G401.6 (cell line): ENCODE data around the gene MINAR1.

ENCODE experiments used
- FAIRE-seq: peaks from 2 replicates; lab custom pipeline; 2012; peaks lifted over from hg19 to GRCh38; lab: Jason Lieb, UNC

The MINAR1 gene

DNA sequence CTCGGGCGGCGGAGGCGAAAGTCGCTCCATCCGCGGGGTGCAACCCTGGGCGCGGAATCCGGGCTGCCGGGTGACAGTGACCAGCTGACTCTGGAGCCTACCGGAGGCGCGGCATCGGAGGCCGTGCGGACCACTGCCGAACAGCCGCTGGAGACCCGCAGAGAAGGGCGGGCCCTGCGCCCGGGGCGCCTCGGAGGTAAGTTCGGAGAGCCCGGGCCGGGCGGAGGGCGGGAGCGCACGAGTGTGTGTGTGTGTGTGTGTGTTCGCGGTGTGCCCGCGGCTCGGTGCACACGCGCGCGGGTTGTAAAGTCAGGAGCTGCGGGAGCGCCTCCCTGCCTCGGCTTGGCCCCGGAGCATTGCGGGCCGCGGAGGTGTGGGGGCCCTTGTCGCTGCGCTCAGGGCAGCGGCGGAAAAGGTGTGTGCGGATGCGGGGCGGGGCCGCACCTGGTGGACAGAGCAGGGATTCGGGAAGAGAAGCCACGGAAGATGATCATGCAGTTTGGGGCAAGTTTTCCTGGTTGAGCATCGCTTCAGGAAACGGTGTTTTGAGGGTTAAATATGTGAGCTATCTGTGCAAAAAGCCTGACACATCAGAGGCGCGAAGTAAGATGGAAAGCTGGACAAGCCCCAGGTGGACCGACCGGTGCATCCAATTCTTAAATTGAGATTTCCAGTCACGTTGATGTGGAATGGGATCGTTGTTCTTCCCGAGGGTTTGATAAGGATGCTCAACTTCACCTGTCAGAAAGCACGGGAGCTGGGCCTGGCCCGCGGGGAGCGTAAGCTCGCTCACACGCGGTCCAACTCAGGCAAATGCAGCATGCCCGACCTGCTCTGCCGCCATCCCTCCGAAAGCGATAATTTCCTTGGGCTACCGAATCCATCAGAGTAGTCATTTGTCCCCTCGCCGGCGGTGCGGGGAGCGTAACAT lies 474 bp downstream of the MINAR1 start:
- no peak for FAIRE-seq

DNA sequence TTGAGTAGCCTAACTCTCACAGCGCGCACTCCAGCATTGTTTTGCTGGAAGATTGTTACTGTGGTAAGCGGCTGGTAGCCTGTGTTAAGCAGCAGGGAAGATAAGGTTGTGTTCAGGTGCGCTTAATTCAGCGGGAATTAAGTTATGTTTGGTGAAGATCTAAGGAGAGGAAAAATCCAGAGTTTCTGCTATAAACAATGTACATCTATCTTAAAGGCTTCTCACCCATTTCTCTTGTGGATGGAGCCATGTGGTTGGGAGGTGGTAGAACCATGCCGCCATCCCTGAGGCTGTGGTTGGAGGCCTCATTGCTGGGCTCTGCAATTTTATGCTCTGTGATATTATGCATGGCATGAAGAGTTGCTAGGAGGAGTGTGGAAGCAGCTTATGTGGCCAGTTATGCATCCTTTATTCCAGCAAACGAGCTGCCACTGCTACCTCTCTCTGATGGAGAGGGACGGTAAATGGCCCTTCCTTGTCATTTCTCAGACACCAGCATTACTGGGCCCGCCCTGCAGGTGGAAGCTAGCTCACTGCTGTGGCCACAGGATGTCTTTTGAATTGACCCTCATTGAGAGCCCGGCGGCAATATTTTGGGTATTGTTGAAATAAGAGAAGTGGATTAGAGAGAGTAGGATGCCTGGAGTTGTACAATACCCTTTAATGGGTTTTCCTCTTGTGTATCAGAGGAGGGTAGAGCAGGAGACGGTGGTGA lies 1.3 kb downstream of the MINAR1 start:
- FAIRE-seq: no peak

GRCh38 chr15:79434361-79434760 lies 2.2 kb downstream of the MINAR1 start:
- no peak for FAIRE-seq

GRCh38 chr15:79436037-79436780 lies 4.1 kb downstream of the MINAR1 start:
- no peak for FAIRE-seq

DNA sequence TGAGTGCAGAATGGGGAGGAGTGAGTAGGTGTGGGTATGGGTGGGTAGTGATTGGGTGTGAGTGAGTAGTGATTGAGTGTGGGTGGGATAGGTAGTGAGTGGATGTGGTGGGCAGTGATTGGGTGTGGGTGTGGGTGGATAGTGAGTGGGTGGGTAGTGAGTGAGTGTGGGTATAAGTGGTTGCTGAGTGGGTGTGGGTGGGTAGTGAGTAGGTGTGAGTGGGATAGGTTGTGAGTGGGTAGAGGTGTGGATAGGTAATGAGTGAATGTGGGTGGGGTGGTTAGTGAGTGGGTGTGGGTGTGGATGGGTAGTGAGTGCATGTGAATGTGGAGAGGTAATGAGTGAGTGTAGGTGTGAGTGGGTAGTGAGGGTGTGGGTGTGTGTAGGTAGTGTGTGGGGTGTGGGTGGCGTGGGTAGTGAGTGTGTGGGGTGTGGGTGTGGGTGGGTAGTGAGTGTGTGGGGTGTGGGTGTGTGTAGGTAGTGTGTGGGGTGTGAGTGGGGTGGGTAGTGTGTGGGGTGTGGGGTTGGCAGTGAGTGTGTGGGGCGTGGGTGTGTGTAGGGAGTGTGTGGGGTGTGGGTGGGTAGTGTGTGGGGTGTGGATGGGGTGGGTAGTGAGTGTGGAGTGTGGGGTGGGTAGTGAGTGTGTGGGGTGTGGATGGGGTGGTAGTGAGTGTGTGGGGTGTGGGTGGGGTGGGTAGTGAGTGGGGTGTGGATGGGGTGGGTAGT lies 5.3 kb downstream of the MINAR1 start:
- no peak for FAIRE-seq

DNA sequence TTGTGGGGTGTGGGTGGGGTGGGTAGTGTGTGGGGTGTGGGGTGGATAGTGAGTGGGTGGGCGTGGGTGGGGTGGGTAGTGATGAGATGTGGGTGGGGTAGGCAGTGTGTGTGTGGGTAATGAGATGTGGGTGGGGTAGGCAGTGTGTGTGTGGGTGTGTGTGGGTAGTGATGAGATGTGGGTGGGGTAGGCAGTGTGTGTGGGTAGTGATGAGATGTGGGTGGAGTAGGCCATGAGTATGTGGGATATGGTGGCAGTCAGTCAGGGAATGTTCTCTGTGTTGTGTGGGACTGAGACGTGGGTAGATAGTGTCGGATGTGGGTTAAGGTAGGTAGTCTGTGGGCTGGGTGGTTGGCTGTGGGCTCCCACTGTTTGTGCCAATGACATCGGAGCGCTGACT lies 7.1 kb downstream of the MINAR1 start:
- FAIRE-seq: no peak

DNA sequence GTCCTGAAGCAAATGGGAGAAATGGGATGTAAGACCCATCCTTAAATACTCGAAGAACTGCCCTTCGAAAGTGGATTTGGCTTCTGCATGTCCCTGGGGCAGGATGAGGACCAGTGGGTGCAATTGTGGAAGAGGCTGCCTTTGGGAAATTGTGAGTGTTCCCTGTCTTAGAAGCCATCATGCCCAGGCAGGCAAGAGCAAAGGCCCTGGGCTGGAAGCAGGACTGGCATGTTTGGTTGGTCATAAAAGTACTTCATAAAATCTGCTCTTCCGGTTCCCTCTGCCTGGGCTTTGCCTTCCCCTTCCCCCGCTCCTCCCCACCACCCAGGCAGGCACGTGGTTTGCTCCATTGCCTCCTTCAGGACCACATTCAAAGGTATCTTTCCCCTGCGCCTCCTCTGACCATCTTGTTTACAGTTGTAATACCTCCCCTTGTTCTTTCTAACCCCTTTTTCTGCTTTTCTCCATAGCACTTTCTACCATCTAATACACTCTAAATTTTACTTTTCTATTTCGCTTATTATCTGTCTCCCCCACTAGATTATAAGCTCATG lies 8.3 kb downstream of the MINAR1 start:
- FAIRE-seq: no peak

DNA sequence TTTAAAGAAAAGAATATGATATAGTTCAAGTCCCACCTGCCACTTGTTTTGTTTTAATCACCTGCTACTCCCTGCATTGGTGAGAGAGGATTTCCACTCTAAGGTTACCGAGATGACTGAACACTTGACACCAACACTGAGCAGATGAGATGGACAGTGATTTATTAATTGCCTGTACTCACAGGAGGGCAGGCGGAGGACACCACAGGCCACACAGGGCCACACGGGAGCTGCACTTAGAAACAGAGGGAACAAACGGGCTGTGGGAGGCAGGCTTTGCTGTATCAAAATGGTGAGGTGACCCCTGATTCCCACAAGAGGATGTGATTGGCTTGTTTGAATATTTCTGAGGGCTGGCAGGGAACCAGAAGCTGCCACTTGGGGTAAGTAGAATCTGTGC lies 10.8 kb downstream of the MINAR1 start:
- FAIRE-seq: no peak

DNA sequence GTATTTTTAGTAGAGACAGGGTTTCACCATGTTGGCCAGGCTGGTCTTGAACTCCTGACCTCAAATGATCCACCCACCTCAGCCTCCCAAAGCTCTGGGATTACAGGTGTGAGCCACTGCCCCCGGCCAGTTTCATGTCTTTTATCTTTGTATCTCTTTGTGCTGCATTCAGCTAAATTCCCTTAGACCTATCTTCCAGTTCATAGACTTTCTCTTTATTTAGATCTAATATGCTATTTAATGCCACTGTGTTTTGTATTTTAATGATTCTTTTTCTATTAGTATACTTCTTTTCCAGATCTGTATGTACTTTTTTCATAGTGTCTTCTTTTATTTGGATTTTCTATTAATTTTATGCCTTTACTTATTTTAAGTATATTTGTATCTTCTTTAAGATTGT lies 14.9 kb downstream of the MINAR1 start:
- no peak for FAIRE-seq

DNA sequence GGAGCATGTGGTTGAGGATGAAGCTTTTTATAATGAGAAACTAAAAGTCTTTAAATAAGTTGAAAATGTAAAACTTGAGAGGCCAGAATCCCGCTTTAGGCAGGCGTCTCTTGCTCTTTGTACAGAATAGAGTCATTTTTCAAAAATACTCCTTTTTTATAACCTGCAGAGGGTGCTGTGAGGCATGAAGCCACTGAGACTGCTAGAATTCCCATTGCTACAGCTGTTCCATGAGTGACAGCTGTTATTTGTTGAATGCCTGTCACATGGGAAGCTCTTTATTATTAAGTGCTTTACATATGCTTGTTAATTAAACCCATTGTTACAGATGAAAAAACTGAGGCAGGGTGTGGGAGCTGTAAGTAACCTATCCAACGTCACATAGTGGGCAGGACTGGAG lies 18.5 kb downstream of the MINAR1 start:
- FAIRE-seq: no peak

- FAIRE-seq: no peak
Measured at GRCh38 chr15:79451361-79451999, 19.3 kb downstream of the MINAR1 start.

- no peak for FAIRE-seq
Measured at GRCh38 chr15:79452244-79453051, 20.3 kb downstream of the MINAR1 start.

DNA sequence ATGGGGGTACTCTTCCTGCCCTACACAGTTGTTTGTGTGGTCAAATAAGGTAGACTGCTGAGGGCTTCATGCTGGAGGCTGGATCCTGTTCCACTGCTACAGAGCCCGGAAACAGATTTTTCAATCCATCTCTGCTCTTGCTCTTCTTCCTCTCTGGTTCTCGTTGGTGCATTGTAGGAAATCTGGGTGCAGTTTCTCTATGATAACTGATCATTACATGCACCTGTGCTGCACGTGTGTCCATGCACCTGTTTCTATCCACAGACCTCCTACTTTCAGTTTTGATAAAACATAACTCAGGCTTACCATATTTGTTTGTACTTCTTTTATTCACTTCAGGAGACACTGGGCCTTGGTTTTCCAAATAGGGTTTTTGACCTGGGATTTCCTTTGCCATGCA lies 21.3 kb downstream of the MINAR1 start:
- no peak for FAIRE-seq

DNA sequence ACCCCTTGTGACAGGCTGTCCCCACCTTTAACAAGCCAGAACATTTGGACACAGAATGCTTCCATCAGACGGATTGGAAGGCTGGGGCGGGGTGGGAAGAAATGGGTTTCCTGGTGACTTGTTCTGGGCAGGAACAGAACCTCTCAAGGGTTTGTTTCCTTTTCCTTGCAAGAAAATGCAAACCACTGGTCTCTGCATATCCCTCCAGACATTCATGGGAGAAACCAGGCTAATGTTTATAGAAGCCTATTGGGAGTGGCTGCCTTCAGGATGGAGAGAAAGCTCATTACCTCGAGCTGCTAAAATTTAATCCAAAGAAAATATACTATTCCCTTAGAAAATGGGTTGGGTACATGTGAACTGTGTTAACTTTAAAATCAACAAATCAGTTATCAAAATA lies 21.9 kb downstream of the MINAR1 start:
- FAIRE-seq: no peak

GRCh38 chr15:79455361-79455760 lies 23.2 kb downstream of the MINAR1 start:
- no peak for FAIRE-seq

DNA sequence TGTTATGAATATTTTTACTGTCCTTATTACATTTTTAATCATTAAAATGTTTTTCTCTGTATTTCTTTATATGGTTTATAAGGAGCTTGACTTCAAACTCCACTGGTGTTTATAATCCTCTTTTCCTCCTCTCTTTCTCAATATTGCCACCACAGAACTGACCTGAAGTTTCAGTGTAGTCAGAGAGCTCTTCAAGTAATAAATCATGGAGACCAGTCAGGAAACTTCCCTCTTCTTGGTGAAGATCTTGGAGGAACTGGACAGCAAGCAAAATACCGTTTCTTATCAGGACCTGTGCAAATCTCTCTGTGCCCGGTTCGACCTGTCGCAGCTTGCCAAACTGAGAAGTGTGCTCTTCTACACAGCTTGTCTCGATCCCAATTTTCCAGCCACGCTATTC lies 23.8 kb downstream of the MINAR1 start:
- FAIRE-seq: no peak

DNA sequence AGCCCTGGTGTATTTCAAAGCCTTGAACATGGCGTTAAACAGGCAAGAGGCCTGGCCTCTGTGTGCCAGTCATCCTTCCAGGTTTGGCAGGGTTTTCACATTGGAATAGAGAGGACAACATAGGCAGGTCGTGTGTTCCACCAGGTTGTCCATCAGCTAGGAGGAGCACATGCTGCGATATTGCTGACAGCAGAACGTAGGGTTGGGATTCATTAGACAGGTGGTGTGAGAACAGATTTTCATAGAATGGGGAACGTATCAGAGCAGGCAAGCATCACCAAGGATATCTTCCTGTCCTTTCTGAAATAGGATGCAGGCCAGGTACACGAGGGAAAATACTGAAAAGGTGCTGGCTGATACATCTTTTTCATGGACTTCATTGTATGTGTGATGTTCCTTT lies 26.4 kb downstream of the MINAR1 start:
- FAIRE-seq: no peak

DNA sequence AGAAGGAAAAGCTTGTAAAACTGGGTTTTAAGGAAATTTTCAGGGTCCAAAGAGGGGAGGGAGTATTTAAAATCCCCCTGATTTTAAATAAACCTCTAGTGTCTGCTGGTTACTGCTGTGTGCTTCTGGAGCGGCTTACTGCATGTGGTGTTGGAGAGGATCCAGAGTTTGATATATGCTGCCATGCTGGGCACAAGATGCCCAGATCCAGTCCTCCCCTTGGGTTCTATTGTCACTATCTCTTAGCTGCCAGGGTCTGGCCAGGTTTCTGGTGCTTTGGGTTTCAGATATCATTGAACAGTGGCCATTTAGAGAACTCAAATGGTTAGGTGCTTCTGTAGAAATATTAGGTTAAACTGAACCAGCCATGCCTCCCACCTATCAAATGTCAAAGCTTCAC lies 27.5 kb downstream of the MINAR1 start:
- no peak for FAIRE-seq

GRCh38 chr15:79463043-79463780 lies 31.1 kb downstream of the MINAR1 start:
- FAIRE-seq: no peak

DNA sequence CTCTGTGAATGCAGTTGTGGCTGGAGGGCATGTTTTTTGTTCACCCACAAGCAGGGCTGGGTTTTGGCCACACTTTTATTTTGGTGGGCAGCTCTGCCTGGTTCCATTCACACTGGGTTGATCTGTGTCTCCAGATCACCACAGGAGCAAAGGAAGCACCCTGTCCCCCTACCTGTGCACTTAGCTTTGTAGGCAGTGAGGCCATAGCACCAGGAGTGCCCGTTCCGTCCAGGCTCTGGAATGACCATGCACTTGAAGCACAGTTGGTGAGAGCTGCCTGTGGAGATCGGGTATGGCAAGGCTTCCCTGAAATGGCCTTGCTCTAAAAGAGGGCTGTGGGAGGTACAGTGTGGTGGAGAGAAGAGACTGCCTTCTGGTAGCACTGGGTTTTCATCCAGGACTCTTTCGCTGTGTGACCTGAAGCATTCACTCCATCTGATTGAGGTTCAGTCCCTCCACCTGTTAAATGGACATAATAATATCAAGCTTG lies 31.7 kb downstream of the MINAR1 start:
- no peak for FAIRE-seq
